Sigmoid colon (tissue), 3 donors: ENCODE measurements around the gene DCX.

Experiments
- CTCF ChIP-seq, 4 experiments: fragments of 450-650 bp in 3 of 4; fragments of 200-600 bp in 1 of 4; IDR thresholded peaks; one replicate each; pipeline ENCODE4 v1.5.1; 2016 to 2019; ENCODE audit warnings: antibody characterized with exemption in 4 of 4, mild to moderate bottlenecking in 3 of 4, moderate library complexity in 2 of 4
- POLR2A ChIP-seq, 2 donors: fragments of 450-650 bp; IDR thresholded peaks; one replicate each; pipeline ENCODE4 v1.6.1; 2016; ENCODE audit warnings: antibody characterized with exemption in 2 of 2, mild to moderate bottlenecking in 2 of 2, moderate library complexity in 2 of 2

GRCh38 chrX:111431001-111431400 is 19.0 kb upstream of the DCX start:
- TF ChIP-seq CTCF (IDR thresholded peaks at IDR 0.05) (no peak), POLR2A (IDR thresholded peaks at IDR 0.05) (no peak)
